ENCODE measurements around the gene BGN. TPM values are rescaled to one million over a fixed set of nuclear protein-coding genes. Genes with fewer than 3 reads are reported as not detected.

The BGN gene
- total RNA-seq, 2 donors from 2014 or later: not detected

DNA sequence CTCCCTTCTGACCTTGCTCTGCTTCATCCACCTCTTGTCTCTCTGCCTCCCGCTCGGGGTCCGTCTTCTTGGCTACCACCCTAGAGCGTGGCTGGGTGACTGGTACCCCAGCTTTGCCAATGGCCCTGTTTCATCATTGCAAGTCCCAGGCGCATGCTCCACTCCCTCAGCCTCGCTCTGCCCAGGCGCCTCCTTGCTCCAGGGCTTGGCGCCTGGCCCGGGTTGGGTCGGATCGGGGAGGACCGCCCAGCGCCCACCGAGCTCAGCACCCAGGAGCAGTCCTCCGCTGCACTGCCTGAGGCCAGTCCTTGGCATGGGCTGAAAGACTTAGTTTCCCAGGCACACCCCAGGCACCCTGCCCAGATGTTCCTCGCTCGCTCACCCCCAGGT, 577 bp downstream of the BGN start:
- Mint-ChIP-seq H3K9me3 (no peaks in the 10 kb centered on the region), H3K4me1 (ENCODE audit: low read depth) (no peaks in the 10 kb centered on the region), H3K27ac (no peak overlapping the region), H3K27me3 (ENCODE audit: low read depth) (no peaks in the 10 kb centered on the region), H3K36me3 (ENCODE audit: insufficient read depth in 2 of 2) (no peaks in the 10 kb centered on the region), H3K4me3 (peak overlapping the region in 1 of 2 donors; percentile 65)
- ATAC-seq (replicated peaks in 1 of 2): no peak
- no peak for DNase-seq

DNA sequence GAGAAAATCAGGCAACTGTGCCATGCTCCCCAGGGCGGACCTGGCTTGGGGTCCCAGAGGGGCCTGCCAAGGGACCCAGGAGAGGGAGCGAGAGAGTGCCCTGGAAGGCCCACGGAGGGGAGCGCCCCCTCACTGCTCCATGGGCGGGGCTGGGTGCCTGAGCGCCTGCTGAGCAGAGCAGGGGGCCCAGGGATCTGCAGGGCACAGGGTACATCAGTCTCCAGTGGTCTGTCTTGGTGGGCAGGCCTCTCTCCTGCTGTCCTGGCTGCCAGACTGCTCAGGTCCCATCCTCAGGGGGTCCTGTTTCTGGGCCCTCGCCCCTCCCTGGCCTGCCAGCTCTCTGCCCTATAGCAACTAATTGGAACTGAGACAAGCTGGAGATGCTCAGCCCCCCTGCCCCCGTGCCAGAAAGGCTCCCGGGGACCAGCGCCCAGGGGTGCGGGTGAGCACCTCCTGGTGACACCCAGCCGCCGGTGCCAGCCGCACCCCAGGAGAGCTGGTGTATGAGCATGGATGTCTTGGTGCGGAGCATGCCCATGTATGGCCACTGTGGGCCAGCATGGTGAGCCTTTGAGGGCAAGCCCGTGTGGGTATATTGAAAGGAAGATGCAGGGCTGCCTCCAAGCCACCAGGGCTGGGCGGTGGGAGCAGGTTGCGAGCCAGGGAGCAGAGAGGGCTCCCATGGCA, 1.3 kb downstream of the BGN start:
- H3K36me3 Mint-ChIP-seq (ENCODE audit: insufficient read depth in 2 of 2): no peaks in the 10 kb centered on the region
- peaks cover 4 to 6% of the 10 kb centered on the region in 2 donors for H3K9me3 Mint-ChIP-seq
- H3K4me3 Mint-ChIP-seq: no peak overlapping the region
- no peaks in the 10 kb centered on the region for H3K27me3 Mint-ChIP-seq (ENCODE audit: low read depth)
- no peaks in the 10 kb centered on the region for H3K4me1 Mint-ChIP-seq (ENCODE audit: low read depth)
- DNase-seq: no peak
- no peak for ATAC-seq (replicated peaks in 1 of 2)
- no peak overlapping the region for H3K27ac Mint-ChIP-seq

DNA sequence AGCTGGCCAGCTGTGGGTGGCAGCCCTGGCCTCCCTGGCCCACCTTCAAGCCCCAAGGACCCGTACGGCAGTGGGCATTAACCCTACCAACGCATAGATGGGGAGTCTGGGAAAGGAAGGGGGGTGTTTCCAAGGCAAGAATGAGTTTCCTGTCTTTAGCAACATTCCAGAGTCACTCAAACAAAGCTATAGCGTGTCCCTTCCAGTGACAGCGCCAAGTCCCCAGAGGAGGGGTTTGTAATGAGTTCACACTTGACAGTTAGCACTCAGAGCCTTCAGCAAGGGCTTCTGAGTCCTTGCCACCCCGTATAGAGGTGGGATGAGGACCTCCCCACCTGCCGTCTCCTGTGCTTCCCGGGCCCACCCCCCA, 1.8 kb downstream of the BGN start:
- ATAC-seq (replicated peaks in 1 of 2) (no peak), DNase-seq (no peak)
- H3K9me3 Mint-ChIP-seq: peaks cover 4 to 6% of the 10 kb centered on the region in 2 donors
- H3K4me1 Mint-ChIP-seq (ENCODE audit: low read depth): no peaks in the 10 kb centered on the region
- no peak overlapping the region for H3K4me3 Mint-ChIP-seq
- H3K27ac Mint-ChIP-seq: no peak overlapping the region
- no peaks in the 10 kb centered on the region for H3K36me3 Mint-ChIP-seq (ENCODE audit: insufficient read depth in 2 of 2)
- no peaks in the 10 kb centered on the region for H3K27me3 Mint-ChIP-seq (ENCODE audit: low read depth)

DNA sequence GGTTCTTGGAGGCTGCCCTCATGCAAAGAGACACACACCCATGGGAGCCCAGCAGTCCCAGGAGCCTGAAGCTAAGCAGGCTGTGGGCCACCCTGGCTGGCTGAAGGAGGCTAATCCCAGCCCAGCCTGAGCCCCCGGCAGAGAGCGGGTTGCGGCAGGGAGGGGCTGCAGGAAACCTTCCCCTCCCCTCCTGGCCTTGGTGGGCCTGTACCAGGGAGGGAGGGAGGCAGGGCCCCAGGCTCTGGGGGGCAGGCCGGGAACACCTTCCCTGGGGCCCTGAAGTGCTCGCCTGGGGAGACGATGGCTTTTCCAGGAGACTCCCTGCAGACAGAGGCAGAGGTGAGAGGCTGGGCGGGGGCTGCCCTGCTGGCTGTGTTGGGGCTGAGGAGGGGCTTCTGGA, 3.7 kb downstream of the BGN start:
- no peaks in the 10 kb centered on the region for H3K36me3 Mint-ChIP-seq (ENCODE audit: insufficient read depth in 2 of 2)
- DNase-seq (no peak), ATAC-seq (replicated peaks in 1 of 2) (no peak)
- no peak overlapping the region for H3K4me3 Mint-ChIP-seq
- peaks cover 4 to 6% of the 10 kb centered on the region in 2 donors for H3K9me3 Mint-ChIP-seq
- no peak overlapping the region for H3K27ac Mint-ChIP-seq
- no peaks in the 10 kb centered on the region for H3K4me1 Mint-ChIP-seq (ENCODE audit: low read depth)
- no peaks in the 10 kb centered on the region for H3K27me3 Mint-ChIP-seq (ENCODE audit: low read depth)

DNA sequence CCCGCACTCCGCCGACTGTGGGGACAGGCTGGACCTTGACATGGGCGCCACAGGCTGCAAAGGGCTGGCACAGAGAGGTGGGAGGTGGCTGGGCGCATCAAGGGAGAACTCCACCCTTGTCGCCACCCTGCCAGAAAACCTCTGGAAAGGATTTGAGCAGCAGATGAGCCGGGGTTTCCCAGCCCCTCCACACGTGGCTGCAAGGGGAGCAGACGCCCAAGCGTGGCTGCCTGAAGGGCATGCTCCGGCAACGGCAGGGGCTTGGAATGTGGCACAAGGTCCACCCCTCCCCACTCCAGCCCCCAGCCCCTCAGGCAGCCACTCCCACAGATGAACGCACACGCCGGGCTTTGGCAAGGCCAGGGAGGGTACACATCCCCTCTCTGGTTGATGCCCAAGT, 4.6 kb downstream of the BGN start:
- H3K4me1 Mint-ChIP-seq (ENCODE audit: low read depth): no peaks in the 10 kb centered on the region
- H3K9me3 Mint-ChIP-seq: peaks cover 4 to 6% of the 10 kb centered on the region in 2 donors
- no peak for ATAC-seq (replicated peaks in 1 of 2)
- no peak overlapping the region for H3K27ac Mint-ChIP-seq
- DNase-seq: no peak
- H3K27me3 Mint-ChIP-seq (ENCODE audit: low read depth): no peaks in the 10 kb centered on the region
- no peaks in the 10 kb centered on the region for H3K36me3 Mint-ChIP-seq (ENCODE audit: insufficient read depth in 2 of 2)
- H3K4me3 Mint-ChIP-seq: no peak overlapping the region

DNA sequence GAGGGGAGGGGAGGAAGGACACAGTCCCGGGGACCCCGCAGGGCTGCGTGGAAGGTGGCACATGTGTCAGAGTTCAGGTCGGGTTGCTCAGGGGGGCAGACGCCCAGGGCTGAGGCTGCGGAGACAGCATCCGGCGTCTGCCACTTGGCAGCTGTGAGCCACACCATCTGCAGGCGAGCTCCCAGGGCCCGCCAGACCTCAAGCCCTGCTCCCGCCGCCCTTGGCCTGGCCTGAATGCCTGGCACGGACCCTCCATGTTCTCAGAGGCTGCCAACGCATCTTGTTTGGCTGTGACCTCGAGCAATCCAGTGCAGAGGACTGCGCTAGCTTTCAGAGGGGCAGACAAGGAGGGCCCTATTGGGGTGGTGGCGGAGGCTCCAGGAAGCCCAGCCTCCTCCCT, 5.1 kb downstream of the BGN start:
- Mint-ChIP-seq H3K4me3 (no peak overlapping the region), H3K9me3 (peaks cover 4 to 6% of the 10 kb centered on the region in 2 donors), H3K4me1 (ENCODE audit: low read depth) (no peaks in the 10 kb centered on the region), H3K36me3 (ENCODE audit: insufficient read depth in 2 of 2) (no peaks in the 10 kb centered on the region), H3K27ac (no peak overlapping the region), H3K27me3 (ENCODE audit: low read depth) (no peaks in the 10 kb centered on the region)
- no peak for ATAC-seq (replicated peaks in 1 of 2)
- no peak for DNase-seq

DNA sequence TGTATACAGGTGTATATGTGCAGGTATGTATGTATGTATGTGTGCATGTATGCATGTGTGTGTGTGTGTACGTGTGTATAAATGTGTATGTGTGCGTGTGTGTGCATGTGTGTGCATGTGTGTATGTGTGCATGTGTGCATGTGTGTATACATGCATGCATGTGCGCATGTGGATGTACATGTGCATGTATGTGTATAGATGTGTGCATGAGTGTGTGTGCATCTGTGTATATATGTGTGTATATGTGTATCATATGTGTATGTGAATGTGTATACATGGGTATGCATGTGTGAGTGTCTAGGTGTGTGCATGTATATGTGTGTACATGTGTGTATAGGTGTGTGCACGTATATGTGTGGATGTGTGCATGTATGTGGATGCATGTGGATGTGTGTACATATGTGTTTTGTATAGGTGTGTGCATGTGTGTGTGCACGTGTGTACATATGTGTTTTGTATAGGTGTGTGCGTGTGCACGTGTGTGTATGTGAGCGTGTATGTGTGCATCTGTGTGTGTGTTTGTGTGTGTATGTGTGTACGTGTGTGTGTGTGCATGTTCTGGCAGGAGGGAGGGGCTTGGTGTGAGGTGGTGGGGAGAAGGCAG, 6.0 kb downstream of the BGN start:
- H3K27me3 Mint-ChIP-seq (ENCODE audit: low read depth): no peaks in the 10 kb centered on the region
- H3K27ac Mint-ChIP-seq: no peak overlapping the region
- H3K36me3 Mint-ChIP-seq (ENCODE audit: insufficient read depth in 2 of 2): no peaks in the 10 kb centered on the region
- H3K9me3 Mint-ChIP-seq: peaks cover 4 to 6% of the 10 kb centered on the region in 2 donors
- H3K4me3 Mint-ChIP-seq: no peak overlapping the region
- DNase-seq: no peak
- no peaks in the 10 kb centered on the region for H3K4me1 Mint-ChIP-seq (ENCODE audit: low read depth)
- ATAC-seq (replicated peaks in 1 of 2): no peak

DNA sequence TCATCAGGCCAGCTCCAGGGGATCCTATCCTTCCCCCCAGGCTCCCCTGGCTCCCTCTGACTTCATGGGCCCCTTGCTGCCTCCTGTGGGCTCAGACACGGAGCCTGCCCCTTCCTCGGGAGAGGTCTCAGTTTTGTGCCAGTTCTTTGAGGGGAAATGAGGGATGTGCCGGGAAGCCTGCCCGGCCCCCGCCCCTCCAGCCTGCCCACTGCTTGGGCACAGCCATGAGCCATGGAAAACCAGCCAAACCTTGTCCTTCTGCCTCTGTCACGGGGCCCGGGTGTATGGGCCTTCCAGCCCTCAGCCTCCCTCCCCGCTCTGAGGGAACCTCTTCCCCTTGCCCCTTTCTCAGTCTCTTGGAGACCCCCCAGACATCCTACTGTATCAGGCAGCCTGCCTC, 6.8 kb downstream of the BGN start:
- Mint-ChIP-seq H3K4me3 (no peak overlapping the region), H3K27ac (no peak overlapping the region), H3K27me3 (ENCODE audit: low read depth) (no peaks in the 10 kb centered on the region), H3K36me3 (ENCODE audit: insufficient read depth in 2 of 2) (no peaks in the 10 kb centered on the region), H3K4me1 (ENCODE audit: low read depth) (no peaks in the 10 kb centered on the region), H3K9me3 (peaks cover 4 to 6% of the 10 kb centered on the region in 2 donors)
- ATAC-seq (replicated peaks in 1 of 2) (no peak), DNase-seq (no peak)

DNA sequence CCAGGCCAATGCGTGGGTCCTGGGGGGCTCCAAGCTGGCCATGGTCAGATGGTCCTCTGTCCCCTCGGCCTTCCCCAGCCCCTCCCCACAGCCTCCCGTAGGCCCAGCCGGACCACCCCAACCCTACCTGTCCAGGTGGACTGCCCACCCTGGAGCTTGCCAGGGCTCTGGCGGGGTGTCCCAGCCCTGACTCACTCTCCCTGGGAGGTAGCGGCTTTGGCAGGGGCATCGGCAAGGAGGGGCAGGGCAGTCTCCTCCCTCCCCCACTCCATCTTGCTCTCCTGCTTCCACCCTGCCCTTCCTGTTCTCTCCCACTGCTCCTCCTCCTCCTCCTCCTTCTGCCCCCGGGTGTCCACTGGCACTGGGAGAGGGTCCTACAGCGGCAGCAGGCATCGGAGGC, 7.4 kb downstream of the BGN start:
- no peaks in the 10 kb centered on the region for H3K27me3 Mint-ChIP-seq (ENCODE audit: low read depth)
- H3K27ac Mint-ChIP-seq: no peak overlapping the region

DNA sequence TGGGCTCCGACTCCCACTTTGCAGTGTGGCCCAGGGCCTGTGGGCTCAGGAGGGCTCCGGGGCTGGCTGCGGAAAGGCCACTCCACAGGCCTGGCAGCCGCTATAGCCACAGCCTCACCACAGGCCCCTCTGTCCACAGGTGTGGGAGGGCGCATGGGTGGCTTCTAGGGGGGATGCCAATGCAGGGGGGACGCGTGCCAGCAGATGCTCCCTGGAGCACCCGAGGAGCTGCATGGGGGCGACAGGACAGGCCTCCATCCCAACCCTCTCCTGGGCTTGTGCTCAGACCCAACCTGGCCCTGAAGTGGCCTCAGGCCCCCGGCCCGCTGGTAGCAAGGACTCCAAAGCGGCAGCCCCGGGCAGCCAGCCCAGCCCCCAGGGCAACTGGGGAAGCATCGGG, 8.0 kb downstream of the BGN start:
- peaks cover 5% of the 10 kb centered on the region for H3K4me1 Mint-ChIP-seq (ENCODE audit: low read depth)
- no peaks in the 10 kb centered on the region for H3K36me3 Mint-ChIP-seq (ENCODE audit: insufficient read depth in 2 of 2)
- DNase-seq: no peak
- H3K4me3 Mint-ChIP-seq: no peak overlapping the region
- H3K9me3 Mint-ChIP-seq: peaks cover 4 to 6% of the 10 kb centered on the region in 2 donors
- H3K27me3 Mint-ChIP-seq (ENCODE audit: low read depth): no peaks in the 10 kb centered on the region
- no peak overlapping the region for H3K27ac Mint-ChIP-seq
- ATAC-seq (replicated peaks in 1 of 2): no peak

More for the DNA sequence above, 7.4 kb downstream of the BGN start:
- Mint-ChIP-seq H3K4me3 (no peak overlapping the region), H3K36me3 (ENCODE audit: insufficient read depth in 2 of 2) (no peaks in the 10 kb centered on the region), H3K9me3 (peaks cover 4 to 6% of the 10 kb centered on the region in 2 donors), H3K4me1 (ENCODE audit: low read depth) (no peaks in the 10 kb centered on the region)
- ATAC-seq (replicated peaks in 1 of 2) (no peak), DNase-seq (no peak)

DNA sequence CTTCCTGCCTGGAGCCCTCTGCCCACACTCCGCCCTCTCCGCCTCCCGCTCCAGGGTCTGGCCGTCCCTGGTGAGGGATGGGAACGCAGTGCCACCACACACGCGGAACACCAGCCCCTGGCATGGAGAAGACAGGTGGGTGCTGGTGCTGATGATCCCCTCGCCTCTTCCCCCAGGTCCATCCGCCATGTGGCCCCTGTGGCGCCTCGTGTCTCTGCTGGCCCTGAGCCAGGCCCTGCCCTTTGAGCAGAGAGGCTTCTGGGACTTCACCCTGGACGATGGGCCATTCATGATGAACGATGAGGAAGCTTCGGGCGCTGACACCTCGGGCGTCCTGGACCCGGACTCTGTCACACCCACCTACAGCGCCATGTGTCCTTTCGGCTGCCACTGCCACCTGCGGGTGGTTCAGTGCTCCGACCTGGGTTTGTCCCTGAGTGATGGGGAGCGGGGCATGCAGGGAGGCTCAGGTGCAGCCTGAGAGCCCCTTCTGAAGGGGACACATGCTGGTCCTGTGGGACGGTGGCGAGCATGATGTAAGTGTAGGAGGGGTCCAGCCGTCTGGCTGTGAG, 9.8 kb downstream of the BGN start:
- Mint-ChIP-seq H3K36me3 (ENCODE audit: insufficient read depth in 2 of 2) (no peaks in the 10 kb centered on the region), H3K27me3 (ENCODE audit: low read depth) (no peaks in the 10 kb centered on the region), H3K27ac (no peak overlapping the region), H3K9me3 (peaks cover 4 to 6% of the 10 kb centered on the region in 2 donors), H3K4me3 (no peak overlapping the region), H3K4me1 (ENCODE audit: low read depth) (peaks cover 8% of the 10 kb centered on the region)
- ATAC-seq (replicated peaks in 1 of 2) (no peak), DNase-seq (no peak)

DNA sequence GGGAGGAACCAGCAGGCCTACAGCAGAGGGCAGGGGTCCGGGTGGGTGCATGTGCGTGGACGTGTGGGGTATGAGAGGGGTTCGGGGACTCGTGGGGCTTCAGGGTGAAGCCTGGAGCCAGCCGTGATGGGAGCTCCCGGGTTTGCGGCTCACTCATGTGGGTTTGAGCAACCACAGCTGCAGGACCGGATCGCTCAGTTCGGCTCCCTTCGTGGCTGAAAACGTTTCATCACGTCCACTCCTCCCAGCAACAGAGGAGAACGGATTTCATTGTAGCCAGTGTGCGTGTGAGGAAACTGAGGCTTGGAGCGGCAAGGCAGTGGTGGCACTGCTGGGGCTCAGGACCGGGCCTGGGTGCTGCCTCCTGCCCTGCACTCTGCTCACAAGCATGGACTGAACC, 10.6 kb downstream of the BGN start:
- no peak overlapping the region for H3K27ac Mint-ChIP-seq
- no peak for DNase-seq
- no peak overlapping the region for H3K4me3 Mint-ChIP-seq
- ATAC-seq (replicated peaks in 1 of 2): no peak
- peaks cover 4 to 6% of the 10 kb centered on the region in 2 donors for H3K9me3 Mint-ChIP-seq
- no peaks in the 10 kb centered on the region for H3K36me3 Mint-ChIP-seq (ENCODE audit: insufficient read depth in 2 of 2)
- peaks cover 8% of the 10 kb centered on the region for H3K4me1 Mint-ChIP-seq (ENCODE audit: low read depth)
- no peaks in the 10 kb centered on the region for H3K27me3 Mint-ChIP-seq (ENCODE audit: low read depth)

DNA sequence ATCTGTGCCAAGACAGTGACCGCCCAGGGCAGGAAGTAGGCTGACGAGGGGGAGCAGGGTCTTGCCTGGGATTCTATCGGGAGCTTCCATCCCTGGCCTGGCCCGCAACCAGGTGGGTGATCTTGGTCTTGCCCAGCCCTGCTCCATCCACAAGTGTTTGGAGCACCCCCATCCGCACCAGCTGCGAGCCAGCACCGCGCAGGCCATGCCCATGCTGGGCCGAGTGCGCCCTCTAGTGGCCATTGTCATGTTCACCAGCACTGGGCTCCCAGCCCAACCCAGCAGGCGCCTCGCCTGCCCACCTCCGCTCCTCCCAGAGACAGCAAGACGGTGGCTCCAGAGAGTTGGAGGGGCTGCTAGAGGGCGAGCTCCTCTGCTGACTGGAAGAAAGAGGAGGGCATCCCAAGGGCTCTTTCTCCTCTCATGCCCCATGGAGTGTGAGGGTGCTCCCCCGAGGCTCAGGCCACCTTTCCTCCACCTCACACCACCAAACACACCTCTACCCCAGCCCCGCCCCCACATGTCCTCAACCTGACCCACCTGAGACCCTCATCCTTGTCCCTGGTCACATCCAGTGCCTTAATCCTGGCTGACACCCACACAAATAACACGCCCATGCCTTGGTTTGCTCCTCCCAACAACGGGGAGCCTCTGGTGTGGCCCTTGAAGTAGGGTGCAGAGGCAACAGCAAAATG, 12.9 kb downstream of the BGN start:
- H3K4me3 Mint-ChIP-seq: no peak overlapping the region
- ATAC-seq (replicated peaks in 1 of 2) (peak; percentile 98 to 99), DNase-seq (peak; percentile 84 to 86)
- H3K36me3 Mint-ChIP-seq (ENCODE audit: insufficient read depth in 2 of 2): no peaks in the 10 kb centered on the region
- peaks cover 8% of the 10 kb centered on the region for H3K4me1 Mint-ChIP-seq (ENCODE audit: low read depth)
- no peaks in the 10 kb centered on the region for H3K9me3 Mint-ChIP-seq
- H3K27me3 Mint-ChIP-seq (ENCODE audit: low read depth): no peaks in the 10 kb centered on the region
- no peak overlapping the region for H3K27ac Mint-ChIP-seq
